ENCODE results near the gene MRPL33.

The MRPL33 gene

GRCh38 chr2:27822049-27822448 lies 50.5 kb downstream of the MRPL33 start:
- no peak for TF ChIP-seq Cebpa-rat (IDR thresholded peaks at IDR 0.05)
- H3K36me3 ChIP-seq = no peaks in the 10 kb centered on the region
- no peak overlapping the region for H3K4me2 ChIP-seq
- H3K27me3 ChIP-seq = no peaks in the 10 kb centered on the region
- H3K9ac ChIP-seq = no peak overlapping the region
- peaks cover 9% of the 10 kb centered on the region for H3K9me3 ChIP-seq
- no peaks in the 10 kb centered on the region for H4K20me1 ChIP-seq
- peaks cover 14% of the 10 kb centered on the region for H3K4me1 ChIP-seq
- no peak overlapping the region for H3K27ac ChIP-seq
- H3K4me3 ChIP-seq = no peak overlapping the region

- Histone ChIP-seq H3K27ac (no peak overlapping the region), H3K9me3 (peaks cover 9% of the 10 kb centered on the region), H3K36me3 (no peaks in the 10 kb centered on the region), H3K4me2 (peak overlapping the region; percentile 44), H3K9ac (no peak overlapping the region), H3K4me1 (peaks cover 14% of the 10 kb centered on the region), H3K27me3 (no peaks in the 10 kb centered on the region), H3K4me3 (no peak overlapping the region), H4K20me1 (no peaks in the 10 kb centered on the region)
- no peak for TF ChIP-seq Cebpa-rat (IDR thresholded peaks at IDR 0.05)
Measured at GRCh38 chr2:27823135-27823534, 51.6 kb downstream of the MRPL33 start.

GRCh38 chr2:27823569-27823968 lies 52.0 kb downstream of the MRPL33 start:
- no peaks in the 10 kb centered on the region for H4K20me1 ChIP-seq
- no peaks in the 10 kb centered on the region for H3K27me3 ChIP-seq
- no peak for TF ChIP-seq Cebpa-rat (IDR thresholded peaks at IDR 0.05)
- no peak overlapping the region for H3K4me3 ChIP-seq
- H3K4me1 ChIP-seq = peaks cover 14% of the 10 kb centered on the region
- H3K9me3 ChIP-seq = peaks cover 9% of the 10 kb centered on the region
- H3K9ac ChIP-seq = no peak overlapping the region
- H3K36me3 ChIP-seq = no peaks in the 10 kb centered on the region
- no peak overlapping the region for H3K27ac ChIP-seq
- H3K4me2 ChIP-seq = peak overlapping the region; percentile 44; the same call in 1 of the 2 replicates

GRCh38 chr2:27824401-27824800 lies 52.9 kb downstream of the MRPL33 start:
- Histone ChIP-seq H3K27me3 (no peaks in the 10 kb centered on the region), H3K27ac (no peak overlapping the region), H3K4me1 (peaks cover 20% of the 10 kb centered on the region), H3K9ac (no peak overlapping the region), H3K4me3 (no peak overlapping the region), H4K20me1 (no peaks in the 10 kb centered on the region), H3K36me3 (no peaks in the 10 kb centered on the region), H3K4me2 (no peak overlapping the region), H3K9me3 (peaks cover 9% of the 10 kb centered on the region)
- no peak for TF ChIP-seq Cebpa-rat (IDR thresholded peaks at IDR 0.05)

- Histone ChIP-seq H3K4me3 (no peak overlapping the region), H3K36me3 (no peaks in the 10 kb centered on the region), H3K4me1 (peaks cover 44% of the 10 kb centered on the region), H3K9me3 (peaks cover 15% of the 10 kb centered on the region), H3K4me2 (no peak overlapping the region), H3K27me3 (no peaks in the 10 kb centered on the region), H4K20me1 (no peaks in the 10 kb centered on the region), H3K27ac (no peak overlapping the region), H3K9ac (no peak overlapping the region)
- TF ChIP-seq Cebpa-rat (IDR thresholded peaks at IDR 0.05) = no peak
Measured at GRCh38 chr2:27828305-27828704, 56.8 kb downstream of the MRPL33 start.

Measured in BLaER1 (cell line).